Lung (tissue), 16 donors: ENCODE results near the gene TDRD12. TPM values are rescaled to one million over a fixed set of nuclear protein-coding genes. Genes with fewer than 3 reads are reported as not detected.

Source experiments
- ATAC-seq: fragments of 200-7000 bp; cut with Tn5 transposase; one replicate; pipeline ENCODE4 v1.9.1; 2020; ENCODE audit warnings: moderate number of reproducible peaks; ENCODE audit not compliant: insufficient read depth, low FRiP score
- DNase-seq, 3 donors: peaks; one replicate each; pipeline ENCODE4 v3.0.0-alpha.2; 2013 to 2017
- H3K27ac ChIP-seq, 2 donors: one replicate each; pipeline ENCODE4 v1.5.1; 2013; ENCODE audit warnings: mild to moderate bottlenecking in 2 of 2, moderate library complexity in 2 of 2, control low read depth in 1 of 2, inconsistent platforms in 1 of 2, low read depth in 1 of 2, low read length in 1 of 2
- H3K27me3 ChIP-seq, 3 donors: one replicate each; pipeline ENCODE4 v1.5.1; 2013; ENCODE audit warnings: low read length in 2 of 3; ENCODE audit not compliant: control insufficient read depth in 3 of 3, insufficient read depth in 3 of 3
- H3K36me3 ChIP-seq, 4 donors: one replicate each; pipeline ENCODE4 v1.5.1; 2013; ENCODE audit warnings: low read length in 4 of 4, mild to moderate bottlenecking in 1 of 4, moderate library complexity in 1 of 4; ENCODE audit not compliant: control insufficient read depth in 4 of 4, insufficient read depth in 4 of 4
- H3K4me1 ChIP-seq, 5 donors: one replicate each; pipeline ENCODE4 v1.5.1; 2013; ENCODE audit warnings: low read length in 5 of 5, mild to moderate bottlenecking in 2 of 5, moderate library complexity in 1 of 5; ENCODE audit not compliant: control insufficient read depth in 5 of 5, insufficient read depth in 5 of 5
- H3K4me3 ChIP-seq: one replicate; pipeline ENCODE4 v1.5.1; 2013; ENCODE audit warnings: mild to moderate bottlenecking, control low read depth, moderate library complexity
- H3K9ac ChIP-seq, 2 donors: one replicate each; pipeline ENCODE4 v1.5.1; 2013; ENCODE audit warnings: low read length in 2 of 2, control low read depth in 1 of 2; ENCODE audit not compliant: insufficient read depth in 1 of 2
- H3K9me3 ChIP-seq, 4 donors: one replicate each; pipeline ENCODE4 v1.5.1; 2013; ENCODE audit warnings: low read length in 3 of 4, mild to moderate bottlenecking in 1 of 4, moderate library complexity in 1 of 4; ENCODE audit not compliant: control insufficient read depth in 4 of 4, insufficient read depth in 3 of 4
- WGBS, 2 donors: extraction: QIAGEN DNeasy Blood & Tissue Kit; methylation state at CpG; one replicate each; pipeline ENCODE4 v1.1.7; 2013; 5-methylcytosine and 5-hydroxymethylcytosine counted together
- long read RNA-seq, 5 donors: transcript quantifications; one replicate each; lab custom pipeline, GENCODE V29; 2026
- polyA plus RNA-seq, 2 donors: library from polyadenylated mRNA; stranded (reverse); fragments of 200-250 nt; gene quantifications; one replicate each; pipeline ENCODE4 v1.2.1, GENCODE V29; 2013
- total RNA-seq, 2 donors: library from RNA; depleted of rRNA in 1 of 2; stranded (reverse); fragments of >200 nt in 1 of 2; gene quantifications; one replicate each; pipeline ENCODE4 v1.2.1, GENCODE V29; 2014 to 2021
- TF ChIP-seq, protein P1 (sequence below): IDR thresholded peaks from 2 replicates; pipeline ENCODE4 v1.5.1; 2012; ENCODE audit warnings: mild to moderate bottlenecking; ENCODE audit errors: control extremely low read depth, extremely low read depth
- donor health status: control.
- donor health status: control.
- donor health status: Bipolar disorder and iron deficiency.
- donor health status: healthy.
- donor health status: DM: yes; HTN: yes; CAD: no.

Gene TDRD12
- total RNA-seq (under 1 TPM; 0.09 to 0.14 TPM), polyA plus RNA-seq (under 1 TPM; 0.08 to 0.10 TPM)
- long read RNA-seq, donor 1, result 0 reads
- long read RNA-seq, donor 2, result 0 reads
- long read RNA-seq, donor 3, result 0 reads
- long read RNA-seq, donor 4, result 0 reads
- long read RNA-seq, donor 5, result 0 reads

- TF ChIP-seq, protein P1, sequence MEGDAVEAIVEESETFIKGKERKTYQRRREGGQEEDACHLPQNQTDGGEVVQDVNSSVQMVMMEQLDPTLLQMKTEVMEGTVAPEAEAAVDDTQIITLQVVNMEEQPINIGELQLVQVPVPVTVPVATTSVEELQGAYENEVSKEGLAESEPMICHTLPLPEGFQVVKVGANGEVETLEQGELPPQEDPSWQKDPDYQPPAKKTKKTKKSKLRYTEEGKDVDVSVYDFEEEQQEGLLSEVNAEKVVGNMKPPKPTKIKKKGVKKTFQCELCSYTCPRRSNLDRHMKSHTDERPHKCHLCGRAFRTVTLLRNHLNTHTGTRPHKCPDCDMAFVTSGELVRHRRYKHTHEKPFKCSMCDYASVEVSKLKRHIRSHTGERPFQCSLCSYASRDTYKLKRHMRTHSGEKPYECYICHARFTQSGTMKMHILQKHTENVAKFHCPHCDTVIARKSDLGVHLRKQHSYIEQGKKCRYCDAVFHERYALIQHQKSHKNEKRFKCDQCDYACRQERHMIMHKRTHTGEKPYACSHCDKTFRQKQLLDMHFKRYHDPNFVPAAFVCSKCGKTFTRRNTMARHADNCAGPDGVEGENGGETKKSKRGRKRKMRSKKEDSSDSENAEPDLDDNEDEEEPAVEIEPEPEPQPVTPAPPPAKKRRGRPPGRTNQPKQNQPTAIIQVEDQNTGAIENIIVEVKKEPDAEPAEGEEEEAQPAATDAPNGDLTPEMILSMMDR, result no peak
- H3K4me1 ChIP-seq, result peaks cover 0 to 2% (median 0%) of the 10 kb centered on the region in 5 donors
- H3K27ac ChIP-seq, result no peak within 1 kb of the TSS
- H3K9me3 ChIP-seq, result no peaks in the 10 kb centered on the region
- no peak within 1 kb of the TSS for H3K9ac ChIP-seq
- no peaks in the 10 kb centered on the region for H3K27me3 ChIP-seq
- DNase-seq (no peak), ATAC-seq (no peak)
- WGBS, 2 donors, result 87 to 94% methylated on average over 32 to 44 of the region's 44 CpGs
- peaks cover 0 to 3% (median 0%) of the 10 kb centered on the region in 4 donors for H3K36me3 ChIP-seq
- H3K4me3 ChIP-seq, result no peak within 1 kb of the TSS
Measured at GRCh38 chr19:32719611-32720059, at the start of gene TDRD12. TDRD12 (plus strand) TSS chr19:32719767; CDS start chr19:32720073, 306 bp downstream.

DNA sequence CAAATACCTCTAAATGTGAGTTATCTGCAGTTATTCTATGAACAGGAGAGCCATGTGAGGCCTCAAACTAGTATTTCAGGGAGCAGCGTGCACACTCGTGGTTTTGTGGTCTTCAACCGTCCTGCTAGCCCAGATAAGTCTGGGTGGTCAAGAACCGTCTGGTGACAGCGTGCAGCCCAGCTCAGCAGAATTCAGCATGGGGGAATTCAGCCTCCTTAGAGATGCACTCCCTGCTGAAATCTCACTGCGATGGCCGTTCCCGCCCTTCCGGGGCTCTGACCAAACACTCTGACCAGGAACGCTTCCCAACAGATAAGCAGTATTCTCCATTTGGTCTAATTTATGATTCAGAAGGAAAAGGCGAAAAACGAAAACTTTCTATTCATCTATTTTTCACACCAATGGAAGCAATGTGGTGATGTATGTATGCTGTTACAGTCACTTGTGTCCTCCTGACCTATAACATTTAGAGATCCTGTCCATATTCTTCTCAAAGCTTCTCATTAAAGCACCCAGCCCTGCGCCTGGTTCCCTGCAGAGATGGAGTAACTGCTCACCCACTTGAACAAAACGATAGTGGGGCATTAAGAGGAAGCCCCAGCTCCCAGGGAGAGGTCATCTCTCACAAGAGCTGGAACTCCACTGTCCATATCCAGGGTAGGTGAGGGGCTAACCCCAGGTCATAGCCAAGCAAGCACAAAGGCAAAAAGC lies 47.5 kb upstream of the TDRD12 start:
- TF ChIP-seq, protein P1, result no peak
- H3K27ac ChIP-seq, result no peak overlapping the region
- no peak overlapping the region for H3K4me3 ChIP-seq
- H3K4me1 ChIP-seq, result peaks cover 0 to 23% (median 1%) of the 10 kb centered on the region in 5 donors
- ATAC-seq, result no peak
- peaks cover 0 to 2% (median 0%) of the 10 kb centered on the region in 4 donors for H3K9me3 ChIP-seq
- H3K36me3 ChIP-seq, result peaks cover 0 to 2% (median under 1%) of the 10 kb centered on the region in 4 donors
- 51 to 59% methylated on average over 14 of the region's 14 CpGs for WGBS, 2 donors
- peaks cover 0 to 8% (median 6%) of the 10 kb centered on the region in 3 donors for H3K27me3 ChIP-seq
- DNase-seq, result no peak
- no peak overlapping the region for H3K9ac ChIP-seq

GRCh38 chr19:32672841-32673240 lies 46.7 kb upstream of the TDRD12 start:
- ATAC-seq, result no peak
- H3K9ac ChIP-seq, result no peak overlapping the region
- 57 to 87% methylated on average over 3 of the region's 3 CpGs for WGBS, 2 donors
- H3K27me3 ChIP-seq, result peaks cover 0 to 13% (median 13%) of the 10 kb centered on the region in 3 donors
- DNase-seq, result no peak
- no peak overlapping the region for H3K4me3 ChIP-seq
- peaks cover 0 to 2% (median 0%) of the 10 kb centered on the region in 4 donors for H3K9me3 ChIP-seq
- H3K27ac ChIP-seq, result no peak overlapping the region
- TF ChIP-seq, protein P1, result no peak
- peaks cover 0 to 23% (median 0%) of the 10 kb centered on the region in 5 donors for H3K4me1 ChIP-seq
- H3K36me3 ChIP-seq, result no peaks in the 10 kb centered on the region
